GM12891 (cell line): ENCODE measurements around the gene STX1B.

Experiments used
- POLR2A ChIP-seq: IDR thresholded peaks from 2 replicates; pipeline ENCODE4 v1.6.1; 2011; ENCODE audit warnings: low read depth, low read length, control low read depth
- POLR2AphosphoS5 ChIP-seq: IDR thresholded peaks from 2 replicates; pipeline ENCODE4 v1.6.1; 2011; ENCODE audit warnings: low read depth, low read length, control low read depth

DNA sequence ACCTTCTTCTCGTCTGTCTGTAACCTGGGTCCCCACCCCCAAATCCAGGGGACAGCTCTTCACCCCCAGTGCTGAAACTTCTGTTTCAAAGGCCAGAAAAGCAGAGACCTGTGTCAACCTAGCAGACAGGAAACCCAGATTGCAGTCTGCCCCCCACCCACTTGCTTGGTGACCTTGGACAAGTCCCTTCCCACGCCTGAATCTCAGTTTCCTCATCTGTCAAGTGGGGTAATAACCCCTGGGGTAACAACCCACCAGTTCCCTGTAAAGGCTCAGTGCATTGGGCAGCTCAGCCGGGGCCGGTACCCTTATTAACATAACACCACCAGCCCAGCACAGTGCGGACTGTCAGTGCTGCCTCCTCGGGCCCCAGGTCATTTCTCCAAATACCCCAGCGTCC is 1.3 kb downstream of the STX1B start:
- no peak for TF ChIP-seq POLR2A
- no peak for TF ChIP-seq POLR2AphosphoS5
